ENCODE measurements around the gene NEK2.

DNA sequence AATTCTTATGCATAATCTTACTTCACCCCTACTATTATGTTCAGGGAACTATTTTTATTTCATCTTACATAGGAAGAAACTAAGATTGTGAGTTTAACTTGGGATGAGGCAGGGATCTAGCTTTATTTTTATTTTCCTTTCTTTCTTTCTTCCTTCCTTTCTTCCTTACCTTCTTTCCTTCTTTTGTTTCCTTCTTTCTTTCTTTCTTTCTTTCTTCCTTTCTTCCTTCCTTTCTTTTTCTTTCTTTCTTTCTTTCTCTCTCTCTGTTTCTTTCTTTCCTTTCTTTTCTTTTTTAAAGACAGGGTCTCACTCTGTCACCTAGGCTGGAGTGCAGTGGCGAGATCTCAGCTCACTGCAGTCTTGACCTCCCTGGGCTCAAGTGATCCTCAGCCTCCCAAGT lies 28.9 kb downstream of the NEK2 start:
- TF ChIP-seq, protein P1, sequence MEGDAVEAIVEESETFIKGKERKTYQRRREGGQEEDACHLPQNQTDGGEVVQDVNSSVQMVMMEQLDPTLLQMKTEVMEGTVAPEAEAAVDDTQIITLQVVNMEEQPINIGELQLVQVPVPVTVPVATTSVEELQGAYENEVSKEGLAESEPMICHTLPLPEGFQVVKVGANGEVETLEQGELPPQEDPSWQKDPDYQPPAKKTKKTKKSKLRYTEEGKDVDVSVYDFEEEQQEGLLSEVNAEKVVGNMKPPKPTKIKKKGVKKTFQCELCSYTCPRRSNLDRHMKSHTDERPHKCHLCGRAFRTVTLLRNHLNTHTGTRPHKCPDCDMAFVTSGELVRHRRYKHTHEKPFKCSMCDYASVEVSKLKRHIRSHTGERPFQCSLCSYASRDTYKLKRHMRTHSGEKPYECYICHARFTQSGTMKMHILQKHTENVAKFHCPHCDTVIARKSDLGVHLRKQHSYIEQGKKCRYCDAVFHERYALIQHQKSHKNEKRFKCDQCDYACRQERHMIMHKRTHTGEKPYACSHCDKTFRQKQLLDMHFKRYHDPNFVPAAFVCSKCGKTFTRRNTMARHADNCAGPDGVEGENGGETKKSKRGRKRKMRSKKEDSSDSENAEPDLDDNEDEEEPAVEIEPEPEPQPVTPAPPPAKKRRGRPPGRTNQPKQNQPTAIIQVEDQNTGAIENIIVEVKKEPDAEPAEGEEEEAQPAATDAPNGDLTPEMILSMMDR (IDR thresholded peaks at IDR 0.05; ENCODE audit: low read depth, low read length) = no peak
- TF ChIP-seq POLR2A (IDR thresholded peaks at IDR 0.05; ENCODE audit: extremely low read depth, insufficient read length) (no peak), MYC (IDR thresholded peaks at IDR 0.05; ENCODE audit: low read depth, low read length) (no peak)
- TF ChIP-seq, protein P2, sequence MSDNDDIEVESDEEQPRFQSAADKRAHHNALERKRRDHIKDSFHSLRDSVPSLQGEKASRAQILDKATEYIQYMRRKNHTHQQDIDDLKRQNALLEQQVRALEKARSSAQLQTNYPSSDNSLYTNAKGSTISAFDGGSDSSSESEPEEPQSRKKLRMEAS (IDR thresholded peaks at IDR 0.05; ENCODE audit: low read depth, low read length) = no peak
